Natural killer cell (primary cell): ENCODE results near the gene DRD2. TPM values are rescaled to one million over a fixed set of nuclear protein-coding genes. Genes with fewer than 3 reads are reported as not detected.

ENCODE experiments used
- ATAC-seq, 3 donors: fragments of 150-1000 bp in 2 of 3; fragments of 200-7000 bp in 1 of 3; cut with Tn5 transposase; 1 replicate in 1 of 3; 2 replicates in 2 of 3; pipeline ENCODE4 v1.10.0; 2021; ENCODE audit warnings: mild to moderate bottlenecking in 2 of 3, moderate library complexity in 2 of 3
- DNase-seq, 2 donors: peaks; one replicate each; pipeline versions ENCODE4 v3.0.0 to v3.0.0-alpha.2; 2013 to 2021; ENCODE audit warnings: mixed read lengths in 1 of 2
- H3K27ac ChIP-seq: one replicate; pipeline ENCODE4 v1.5.1; 2013; ENCODE audit warnings: mild to moderate bottlenecking, low read length
- H3K27me3 ChIP-seq: one replicate; pipeline ENCODE4 v1.6.1; 2013; ENCODE audit warnings: low read length; ENCODE audit not compliant: control insufficient read depth, insufficient read depth
- H3K36me3 ChIP-seq: one replicate; pipeline ENCODE4 v1.6.1; 2013; ENCODE audit warnings: low read length; ENCODE audit not compliant: control insufficient read depth, insufficient read depth
- H3K4me1 ChIP-seq: one replicate; pipeline ENCODE4 v1.6.1; 2013; ENCODE audit warnings: low read length; ENCODE audit not compliant: control insufficient read depth, insufficient read depth
- H3K4me3 ChIP-seq: one replicate; pipeline ENCODE4 v1.5.1; 2013; ENCODE audit warnings: low read length
- H3K9me3 ChIP-seq: one replicate; pipeline ENCODE4 v1.6.1; 2013; ENCODE audit warnings: low read length; ENCODE audit not compliant: control insufficient read depth, insufficient read depth
- H3K27ac Mint-ChIP-seq, 2 donors: one replicate each; pipeline ENCODE4 v1.8.0; 2022; ENCODE audit warnings: mild to moderate bottlenecking in 2 of 2, mixed read lengths in 2 of 2, moderate library complexity in 1 of 2
- H3K27me3 Mint-ChIP-seq, 2 donors: one replicate each; pipeline ENCODE4 v1.8.0; 2022; ENCODE audit warnings: low read depth in 2 of 2, mixed read lengths in 2 of 2
- H3K36me3 Mint-ChIP-seq: one replicate; pipeline ENCODE4 v1.8.0; 2022; ENCODE audit warnings: mixed read lengths
- H3K4me1 Mint-ChIP-seq, 2 donors: one replicate each; pipeline ENCODE4 v1.8.0; 2022; ENCODE audit warnings: mixed read lengths in 2 of 2
- H3K4me3 Mint-ChIP-seq: one replicate; pipeline ENCODE4 v1.8.0; 2022; ENCODE audit warnings: mild to moderate bottlenecking, moderate library complexity, mixed read lengths
- H3K9me3 Mint-ChIP-seq, 2 donors: one replicate each; pipeline ENCODE4 v1.8.0; 2022; ENCODE audit warnings: mixed read lengths in 2 of 2
- WGBS: methylation state at CpG from one replicate; pipeline ENCODE4 v1.1.7; 2013; ENCODE audit warnings: missing lambda C conversion rate; ENCODE audit not compliant: insufficient coverage; 5-methylcytosine and 5-hydroxymethylcytosine counted together
- intact Hi-C: fragments of 100-400 bp; cut with micrococcal nuclease; formaldehyde crosslinking; loops from one replicate; pipeline ENCODE4 v1.14.2; 2022
- total RNA-seq, 4 donors: library from RNA; stranded (reverse); fragments of 120-200 nt in 1 of 4; gene quantifications; one replicate each; pipeline versions ENCODE4 v1.2.3 to v1.2.4, GENCODE V29; 2013 to 2022
- TF ChIP-seq, protein P1 (sequence below): fragments of 200-600 bp; IDR thresholded peaks from one replicate; pipeline ENCODE4 v1.8.0; 2022; ENCODE audit warnings: antibody characterized with exemption

Gene DRD2
- total RNA-seq, 3 donors from 2014 or later (not counting 1 experiment from before 2014, with no cell fraction given) = not detected

DNA sequence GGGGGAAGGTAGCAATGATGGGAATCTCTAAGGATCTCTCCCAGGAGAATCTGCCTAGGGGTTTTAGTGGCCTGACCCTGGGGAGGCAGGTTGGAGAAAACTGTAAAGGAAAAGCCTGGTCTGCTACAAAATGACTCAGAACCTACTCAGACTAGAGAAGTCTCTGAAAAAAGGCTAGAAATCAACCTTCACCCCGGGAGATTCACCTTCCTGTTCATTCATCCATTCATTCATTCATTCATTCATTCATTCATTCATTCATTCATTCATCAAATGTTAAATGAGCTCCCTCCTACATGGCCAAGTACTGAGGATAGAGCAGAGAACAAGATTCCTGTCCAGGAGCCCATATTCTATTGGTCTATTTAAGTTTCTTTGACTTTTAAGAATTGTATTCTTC, 96.5 kb downstream of the DRD2 start:
- H3K4me1 ChIP-seq = no peaks in the 10 kb centered on the region
- intact Hi-C loops = loop anchor here (10.0 kb wide), 1 partner anchor 1756 kb away; no protein-coding TSS in a partner anchor
- Mint-ChIP-seq H3K36me3 (no peaks in the 10 kb centered on the region), H3K27me3 (peaks cover 0 to 8% of the 10 kb centered on the region in 2 donors), H3K4me3 (no peak overlapping the region), H3K4me1 (no peaks in the 10 kb centered on the region), H3K9me3 (no peaks in the 10 kb centered on the region), H3K27ac (no peak overlapping the region)
- DNase-seq (no peak), ATAC-seq (no peak)
- WGBS = 71% methylated on average over 1 of the region's 1 CpG
- H3K27me3 ChIP-seq = no peaks in the 10 kb centered on the region
- H3K9me3 ChIP-seq = no peaks in the 10 kb centered on the region
- H3K36me3 ChIP-seq = no peaks in the 10 kb centered on the region
- TF ChIP-seq, protein P1, sequence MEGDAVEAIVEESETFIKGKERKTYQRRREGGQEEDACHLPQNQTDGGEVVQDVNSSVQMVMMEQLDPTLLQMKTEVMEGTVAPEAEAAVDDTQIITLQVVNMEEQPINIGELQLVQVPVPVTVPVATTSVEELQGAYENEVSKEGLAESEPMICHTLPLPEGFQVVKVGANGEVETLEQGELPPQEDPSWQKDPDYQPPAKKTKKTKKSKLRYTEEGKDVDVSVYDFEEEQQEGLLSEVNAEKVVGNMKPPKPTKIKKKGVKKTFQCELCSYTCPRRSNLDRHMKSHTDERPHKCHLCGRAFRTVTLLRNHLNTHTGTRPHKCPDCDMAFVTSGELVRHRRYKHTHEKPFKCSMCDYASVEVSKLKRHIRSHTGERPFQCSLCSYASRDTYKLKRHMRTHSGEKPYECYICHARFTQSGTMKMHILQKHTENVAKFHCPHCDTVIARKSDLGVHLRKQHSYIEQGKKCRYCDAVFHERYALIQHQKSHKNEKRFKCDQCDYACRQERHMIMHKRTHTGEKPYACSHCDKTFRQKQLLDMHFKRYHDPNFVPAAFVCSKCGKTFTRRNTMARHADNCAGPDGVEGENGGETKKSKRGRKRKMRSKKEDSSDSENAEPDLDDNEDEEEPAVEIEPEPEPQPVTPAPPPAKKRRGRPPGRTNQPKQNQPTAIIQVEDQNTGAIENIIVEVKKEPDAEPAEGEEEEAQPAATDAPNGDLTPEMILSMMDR = no peak
- no peak overlapping the region for H3K4me3 ChIP-seq
- no peak overlapping the region for H3K27ac ChIP-seq

DNA sequence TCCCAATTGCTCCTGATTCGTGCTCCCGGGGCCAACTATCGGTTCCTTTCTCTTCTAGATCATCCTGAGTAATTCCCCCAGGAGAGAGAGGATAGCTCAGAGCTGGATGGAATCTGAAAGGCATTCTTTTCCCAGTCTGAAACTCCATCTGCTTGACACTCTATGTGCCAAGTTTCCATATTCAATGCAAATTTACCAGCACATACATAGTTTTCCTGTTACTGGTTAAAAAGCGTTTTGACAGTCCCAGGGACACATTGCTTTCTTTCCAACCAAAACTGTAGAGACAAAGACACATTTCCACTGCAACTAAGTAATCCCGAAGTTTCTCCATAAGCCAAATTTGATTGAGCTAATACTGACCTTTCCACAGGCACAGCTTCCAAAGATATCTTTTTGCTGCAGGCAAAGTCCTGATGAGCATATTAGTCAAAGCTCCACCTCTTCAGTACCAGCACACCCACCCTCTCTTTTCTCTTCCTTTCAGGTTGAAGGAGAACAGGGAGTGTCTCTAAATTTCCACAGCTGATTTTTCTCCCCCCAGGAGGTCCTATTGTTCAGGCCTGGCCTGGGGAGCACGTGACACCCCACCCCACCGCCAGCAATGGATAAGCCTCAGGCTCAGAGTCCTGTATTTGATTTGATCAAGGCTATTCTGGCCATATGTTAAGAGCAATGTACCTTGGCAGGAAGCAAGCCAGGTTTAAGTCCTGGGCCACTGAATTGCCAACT, 97.4 kb downstream of the DRD2 start:
- Histone ChIP-seq H3K36me3 (no peaks in the 10 kb centered on the region), H3K9me3 (no peaks in the 10 kb centered on the region), H3K27ac (no peak overlapping the region), H3K27me3 (no peaks in the 10 kb centered on the region), H3K4me1 (no peaks in the 10 kb centered on the region), H3K4me3 (no peak overlapping the region)
- TF ChIP-seq, protein P1 = no peak
- H3K4me1 Mint-ChIP-seq = no peaks in the 10 kb centered on the region
- 89% methylated on average over 7 of the region's 7 CpGs for WGBS
- intact Hi-C loops = loop anchor here (10.0 kb wide), 1 partner anchor 1757 kb away; no protein-coding TSS in a partner anchor
- DNase-seq (no peak), ATAC-seq (no peak)
- no peak overlapping the region for H3K27ac Mint-ChIP-seq
- peaks cover 0 to 8% of the 10 kb centered on the region in 2 donors for H3K27me3 Mint-ChIP-seq
- no peaks in the 10 kb centered on the region for H3K36me3 Mint-ChIP-seq
- no peak overlapping the region for H3K4me3 Mint-ChIP-seq
- H3K9me3 Mint-ChIP-seq = no peaks in the 10 kb centered on the region

DNA sequence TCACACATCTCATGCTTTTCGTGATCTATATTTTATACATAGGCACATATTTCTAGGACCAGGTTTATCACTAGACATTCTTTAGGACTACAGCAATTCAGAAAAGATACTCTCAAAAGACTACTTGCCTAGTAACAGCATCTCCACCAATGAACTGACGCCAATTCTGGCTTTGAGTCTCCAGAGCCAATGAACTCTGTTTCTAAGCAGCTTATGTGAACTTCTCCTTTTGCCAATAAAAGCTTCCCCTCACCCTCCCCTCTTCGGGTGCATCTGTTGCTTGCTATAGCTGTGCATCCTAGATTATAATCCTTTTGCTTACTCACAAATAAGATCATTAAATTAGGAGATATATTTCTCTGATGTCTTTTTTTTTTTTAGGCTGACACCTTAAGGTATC, 99.0 kb downstream of the DRD2 start:
- Histone ChIP-seq H3K4me1 (no peaks in the 10 kb centered on the region), H3K27ac (peak overlapping the region; percentile 22), H3K27me3 (no peaks in the 10 kb centered on the region), H3K36me3 (peaks cover 2% of the 10 kb centered on the region), H3K4me3 (no peak overlapping the region), H3K9me3 (no peaks in the 10 kb centered on the region)
- no peak for DNase-seq
- no peaks in the 10 kb centered on the region for H3K36me3 Mint-ChIP-seq
- H3K4me3 Mint-ChIP-seq = no peak overlapping the region
- peaks cover 0 to 8% of the 10 kb centered on the region in 2 donors for H3K27me3 Mint-ChIP-seq
- WGBS = 10% methylated on average over 3 of the region's 3 CpGs
- ATAC-seq = no peak
- no peaks in the 10 kb centered on the region for H3K9me3 Mint-ChIP-seq
- TF ChIP-seq, protein P1 = no peak
- intact Hi-C loops = loop anchor here (10.0 kb wide), 1 partner anchor 1759 kb away; no protein-coding TSS in a partner anchor
- no peak overlapping the region for H3K27ac Mint-ChIP-seq
- H3K4me1 Mint-ChIP-seq = no peaks in the 10 kb centered on the region
